Fibroblast of lung (primary cell): ENCODE results near the gene AOC1. TPM values are rescaled to one million over a fixed set of nuclear protein-coding genes. Genes with fewer than 3 reads are reported as not detected.
"Not testable (repeated sequence)": the region's sequence is repeated elsewhere in the genome, so short reads cannot be mapped to it uniquely, and the experiment has no call there.

ENCODE experiments used
- DNase-seq, 2 donors: peaks; one replicate each; pipeline versions ENCODE4 v3.0.0 to v3.0.0-alpha.2; 2010; ENCODE audit warnings: low read depth in 2 of 2
- H2AFZ ChIP-seq: 2 replicates; pipeline ENCODE4 v1.5.1; 2012; ENCODE audit warnings: low read length, control low read depth, inconsistent platforms
- H3K27ac ChIP-seq: 2 replicates; pipeline ENCODE4 v1.5.1; 2011; ENCODE audit warnings: low read length, control low read depth; ENCODE audit not compliant: insufficient read depth
- H3K27me3 ChIP-seq: 2 replicates; pipeline ENCODE4 v1.5.1; 2011; ENCODE audit warnings: mild to moderate bottlenecking, low read length; ENCODE audit not compliant: control insufficient read depth, insufficient read depth
- H3K36me3 ChIP-seq: 2 replicates; pipeline ENCODE4 v1.5.1; 2011; ENCODE audit warnings: low read length; ENCODE audit not compliant: control insufficient read depth, insufficient read depth
- H3K4me1 ChIP-seq: 2 replicates; pipeline ENCODE4 v1.5.1; 2011; ENCODE audit warnings: low read length; ENCODE audit not compliant: control insufficient read depth, insufficient read depth; ENCODE audit errors: extremely low read depth
- H3K4me2 ChIP-seq: 2 replicates; pipeline ENCODE4 v1.5.1; 2011; ENCODE audit warnings: low read length, control low read depth; ENCODE audit not compliant: insufficient read depth; ENCODE audit errors: extremely low read depth
- H3K4me3 ChIP-seq, 4 experiments: fragments of 200-600 bp in 1 of 4; sonication (generic) in 1 of 4; replicated peaks in 1 of 4; 2 replicates each; pipeline ENCODE4 v1.5.1; 2011 to 2016; ENCODE audit warnings: low read length in 4 of 4, low read depth in 3 of 4, mild to moderate bottlenecking in 3 of 4, control low read depth in 2 of 4, inconsistent platforms in 1 of 4, mixed read lengths in 1 of 4; ENCODE audit not compliant: insufficient read depth in 1 of 4; ENCODE audit errors: control extremely low read depth in 1 of 4
- H3K79me2 ChIP-seq: 2 replicates; pipeline ENCODE4 v1.5.1; 2012; ENCODE audit warnings: mild to moderate bottlenecking, low read length, inconsistent platforms; ENCODE audit not compliant: control insufficient read depth, insufficient read depth
- H3K9ac ChIP-seq: 2 replicates; pipeline ENCODE4 v1.5.1; 2011; ENCODE audit warnings: mild to moderate bottlenecking, low read length, control low read depth; ENCODE audit not compliant: insufficient read depth
- H3K9me3 ChIP-seq: 2 replicates; pipeline ENCODE4 v1.5.1; 2012; ENCODE audit warnings: low read depth, low read length; ENCODE audit not compliant: control insufficient read depth, insufficient read depth
- H4K20me1 ChIP-seq: 2 replicates; pipeline ENCODE4 v1.5.1; 2011; ENCODE audit warnings: low read length; ENCODE audit not compliant: control insufficient read depth, insufficient read depth; ENCODE audit errors: extremely low read depth
- EZH2 ChIP-seq: IDR thresholded peaks from 2 replicates; pipeline ENCODE4 v1.5.1; 2012; ENCODE audit warnings: low read length, control low read depth, mild to moderate bottlenecking; ENCODE audit errors: missing control alignments
- polyA plus RNA-seq, 2 donors: library from polyadenylated mRNA; depleted of rRNA in 1 of 2; stranded (reverse) in 1 of 2; unstranded in 1 of 2; fragments of >200 nt; gene quantifications; 2 replicates each; pipeline ENCODE4 v1.2.1, GENCODE V29; 2011 to 2012; ENCODE audit warnings: missing spikeins in 1 of 2
- total RNA-seq: library from RNA; depleted of rRNA; stranded (reverse); fragments of >200 nt; gene quantifications from 2 replicates; pipeline ENCODE4 v1.2.1, GENCODE V29; 2014
- TF ChIP-seq, protein P1 (sequence below), 2 donors: IDR thresholded peaks in 1 of 2; conservative IDR thresholded peaks in 1 of 2; 1 replicate in 1 of 2; 2 replicates in 1 of 2; pipeline ENCODE4 v1.5.1; 2011 to 2012; ENCODE audit warnings: low read length in 2 of 2, control low read depth in 1 of 2, inconsistent platforms in 1 of 2, low read depth in 1 of 2, mild to moderate bottlenecking in 1 of 2

The AOC1 gene
- total and polyA plus RNA-seq, 2 donors (not counting 1 experiment from before 2014, with no cell fraction given) = not detected

DNA sequence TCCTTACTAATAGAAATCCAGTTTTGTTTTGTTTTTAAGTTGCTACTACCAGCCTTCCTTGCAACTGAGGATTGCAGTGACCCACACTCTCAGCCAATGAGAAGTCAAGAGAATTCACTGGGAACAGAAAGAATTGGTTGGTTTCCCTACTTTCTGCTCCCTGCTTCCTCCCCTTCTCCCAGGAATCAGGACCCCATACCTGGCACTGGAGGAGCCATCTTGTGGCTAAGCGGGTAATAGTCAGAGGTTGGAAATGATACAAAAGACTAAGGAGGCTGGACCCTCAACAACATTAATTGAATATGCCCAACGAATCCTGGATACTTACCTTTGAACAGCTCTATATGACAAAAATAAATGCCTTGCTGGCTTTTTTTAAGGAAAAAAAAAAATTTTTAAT is 45.5 kb upstream of the AOC1 start:
- no peaks in the 10 kb centered on the region for H3K79me2 ChIP-seq
- H3K36me3 ChIP-seq = no peaks in the 10 kb centered on the region
- H3K4me3 ChIP-seq = no peak overlapping the region
- no peak for DNase-seq
- H3K4me1 ChIP-seq = no peaks in the 10 kb centered on the region
- no peak overlapping the region for H3K4me2 ChIP-seq
- H3K27ac ChIP-seq = no peak overlapping the region
- no peak overlapping the region for H2AFZ ChIP-seq
- H3K9me3 ChIP-seq = no peaks in the 10 kb centered on the region
- no peaks in the 10 kb centered on the region for H3K27me3 ChIP-seq
- TF ChIP-seq, protein P1, sequence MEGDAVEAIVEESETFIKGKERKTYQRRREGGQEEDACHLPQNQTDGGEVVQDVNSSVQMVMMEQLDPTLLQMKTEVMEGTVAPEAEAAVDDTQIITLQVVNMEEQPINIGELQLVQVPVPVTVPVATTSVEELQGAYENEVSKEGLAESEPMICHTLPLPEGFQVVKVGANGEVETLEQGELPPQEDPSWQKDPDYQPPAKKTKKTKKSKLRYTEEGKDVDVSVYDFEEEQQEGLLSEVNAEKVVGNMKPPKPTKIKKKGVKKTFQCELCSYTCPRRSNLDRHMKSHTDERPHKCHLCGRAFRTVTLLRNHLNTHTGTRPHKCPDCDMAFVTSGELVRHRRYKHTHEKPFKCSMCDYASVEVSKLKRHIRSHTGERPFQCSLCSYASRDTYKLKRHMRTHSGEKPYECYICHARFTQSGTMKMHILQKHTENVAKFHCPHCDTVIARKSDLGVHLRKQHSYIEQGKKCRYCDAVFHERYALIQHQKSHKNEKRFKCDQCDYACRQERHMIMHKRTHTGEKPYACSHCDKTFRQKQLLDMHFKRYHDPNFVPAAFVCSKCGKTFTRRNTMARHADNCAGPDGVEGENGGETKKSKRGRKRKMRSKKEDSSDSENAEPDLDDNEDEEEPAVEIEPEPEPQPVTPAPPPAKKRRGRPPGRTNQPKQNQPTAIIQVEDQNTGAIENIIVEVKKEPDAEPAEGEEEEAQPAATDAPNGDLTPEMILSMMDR (conservative IDR thresholded peaks at IDR 0.05 in 1 of 2, IDR thresholded peaks at IDR 0.05 in 1 of 2; ENCODE audit: low read depth in 1 of 2, low read length in 2 of 2) = no peak
- TF ChIP-seq EZH2 = no peak
- H3K9ac ChIP-seq = no peak overlapping the region
- no peaks in the 10 kb centered on the region for H4K20me1 ChIP-seq

DNA sequence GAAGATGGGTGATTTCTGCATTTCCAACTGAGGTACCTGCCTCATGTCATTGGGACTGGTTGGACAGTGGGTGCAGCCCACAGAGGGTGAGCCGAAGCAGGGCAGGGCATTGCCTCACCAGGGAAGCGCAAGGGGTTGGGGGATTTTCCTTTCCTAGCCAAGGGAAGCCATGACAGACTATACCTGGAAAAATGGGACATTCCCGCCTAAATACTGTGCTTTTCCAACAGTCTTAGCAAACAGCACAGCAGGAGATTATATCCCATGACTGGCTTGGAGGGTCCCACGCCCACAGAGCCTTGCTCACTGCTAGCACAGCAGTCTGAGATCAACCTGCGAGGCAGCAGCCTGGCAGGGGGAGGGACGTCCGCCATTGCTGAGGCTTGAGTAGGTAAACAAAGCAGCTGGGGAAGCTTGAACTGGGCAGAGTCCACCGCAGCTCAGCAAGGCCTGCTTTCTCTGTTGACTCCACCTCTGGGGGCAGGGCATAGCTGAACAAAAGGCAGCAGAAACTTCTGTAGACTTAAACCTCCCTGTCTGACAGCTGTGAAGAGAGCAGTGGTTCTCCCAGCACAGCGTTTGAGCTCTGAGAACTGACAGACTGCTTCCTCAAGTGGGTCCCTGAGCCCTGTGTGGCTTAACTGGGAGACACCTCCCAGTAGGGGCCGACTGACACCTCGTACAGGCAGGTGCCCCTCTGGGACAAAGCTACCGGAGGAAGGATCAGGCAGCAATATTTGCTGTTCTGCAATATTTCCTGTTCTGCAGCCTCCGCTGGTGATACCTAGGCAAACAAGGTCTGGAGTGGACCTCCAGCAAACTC is 44.5 kb upstream of the AOC1 start:
- not testable (repeated sequence) for H2AFZ ChIP-seq, H3K36me3 ChIP-seq, H3K27ac ChIP-seq, H3K27me3 ChIP-seq, H3K4me1 ChIP-seq, H3K4me3 ChIP-seq, H3K4me2 ChIP-seq, H3K9me3 ChIP-seq, DNase-seq, H3K79me2 ChIP-seq, H3K9ac ChIP-seq, H4K20me1 ChIP-seq

DNA sequence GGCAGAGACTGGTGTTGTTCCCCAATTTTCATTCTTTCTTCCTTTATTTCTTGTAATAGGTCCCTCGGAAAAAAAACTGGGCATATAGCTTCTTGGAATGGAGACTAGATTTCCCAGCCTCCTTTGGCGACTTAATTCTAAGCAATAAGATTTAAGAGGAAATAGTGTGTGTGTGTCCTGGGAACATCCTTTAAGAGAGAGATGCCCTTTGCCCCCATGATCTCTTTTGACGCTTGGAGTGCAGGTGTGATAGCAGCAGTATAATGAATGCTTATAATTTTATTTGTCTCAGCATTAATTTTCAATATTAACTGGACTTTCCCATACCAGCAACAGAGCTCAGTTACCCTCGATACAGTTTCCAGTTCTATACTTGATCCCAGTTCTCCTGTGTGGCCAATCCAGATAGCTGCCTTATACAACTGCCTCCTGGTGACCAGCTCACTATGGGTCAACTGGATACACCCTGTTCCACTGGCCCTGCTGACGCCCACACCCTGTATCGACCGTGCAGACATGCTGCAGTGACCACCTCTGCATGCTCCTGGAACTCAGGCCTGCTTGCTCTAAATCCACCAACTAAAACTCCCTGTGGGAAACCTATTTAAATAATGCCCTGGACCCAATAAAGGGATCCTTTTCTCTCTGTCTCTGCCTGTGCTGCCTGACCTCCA is 37.9 kb upstream of the AOC1 start:
- TF ChIP-seq EZH2 = no peak
- TF ChIP-seq, protein P1 (conservative IDR thresholded peaks at IDR 0.05 in 1 of 2, IDR thresholded peaks at IDR 0.05 in 1 of 2; ENCODE audit: low read depth in 1 of 2, low read length in 2 of 2) = no peak

More for the DNA sequence above, 37.9 kb upstream of the AOC1 start:
- Histone ChIP-seq H2AFZ (no peak overlapping the region), H3K36me3 (no peaks in the 10 kb centered on the region), H3K4me3 (no peak overlapping the region), H4K20me1 (no peaks in the 10 kb centered on the region), H3K79me2 (no peaks in the 10 kb centered on the region), H3K9me3 (no peaks in the 10 kb centered on the region), H3K4me2 (no peak overlapping the region), H3K27ac (no peak overlapping the region), H3K27me3 (no peaks in the 10 kb centered on the region), H3K4me1 (no peaks in the 10 kb centered on the region), H3K9ac (no peak overlapping the region)
- no peak for DNase-seq
